ENCODE measurements around the gene NACC1. TPM values are rescaled to one million over a fixed set of nuclear protein-coding genes. Genes with fewer than 3 reads are reported as not detected.

NACC1 gene
- total RNA-seq, 1 experiment from 2014 or later, result 126 TPM

GRCh38 chr19:13101590-13102415, 16.3 kb upstream of the NACC1 start:
- DNase-seq (ENCODE audit: low spot score), result no peak
- H3K27me3 ChIP-seq (replicated peaks; ENCODE audit: insufficient read depth, low read depth, low read length, poor library complexity), result no peaks in the 10 kb centered on the region
- H3K4me1 ChIP-seq (ENCODE audit: insufficient read depth, low read length, poor library complexity, severe bottlenecking), result peaks cover 4% of the 10 kb centered on the region
- H3K9me3 ChIP-seq (ENCODE audit: low read depth, low read length, poor library complexity, severe bottlenecking), result no peaks in the 10 kb centered on the region
- no peaks in the 10 kb centered on the region for H3K36me3 ChIP-seq (ENCODE audit: insufficient read depth, low read length, poor library complexity, severe bottlenecking)
- BruUV-seq (replicated peaks), result no TSS peak
- ChIA-PET POLR2A (ENCODE audit: low non-redundant PET) (interaction anchor here (0.6 kb wide), 1 partner anchor 128 kb away, joined by 4 read pairs; no protein-coding TSS in a partner anchor), CTCF (no interaction called here)
- H3K27ac ChIP-seq (ENCODE audit: low read depth, low read length, poor library complexity, severe bottlenecking), result no peak overlapping the region
- no peak overlapping the region for H3K4me3 ChIP-seq (ENCODE audit: low read depth, low read length, poor library complexity, severe bottlenecking)
- intact Hi-C loops (cut with micrococcal nuclease; ENCODE audit: unreplicated experiment), result no loop called here
- TF ChIP-seq CTCF (conservative IDR thresholded peaks at IDR 0.05; ENCODE audit: low read depth, low read length) (no peak), EZH2 (IDR thresholded peaks at IDR 0.05; ENCODE audit: borderline replicate concordance, low read depth, low read length, poor library complexity, severe bottlenecking) (no peak)

- TF ChIP-seq CTCF (conservative IDR thresholded peaks at IDR 0.05; ENCODE audit: low read depth, low read length), result no peak
- no peak for TF ChIP-seq EZH2 (IDR thresholded peaks at IDR 0.05; ENCODE audit: borderline replicate concordance, low read depth, low read length, poor library complexity, severe bottlenecking)
- ChIA-PET CTCF (no interaction called here), POLR2A (ENCODE audit: low non-redundant PET) (no interaction called here)
- no peak for DNase-seq (ENCODE audit: low spot score)
- Histone ChIP-seq H3K9me3 (ENCODE audit: low read depth, low read length, poor library complexity, severe bottlenecking) (no peaks in the 10 kb centered on the region), H3K27ac (ENCODE audit: low read depth, low read length, poor library complexity, severe bottlenecking) (no peak overlapping the region), H3K27me3 (replicated peaks; ENCODE audit: insufficient read depth, low read depth, low read length, poor library complexity) (no peaks in the 10 kb centered on the region), H3K36me3 (ENCODE audit: insufficient read depth, low read length, poor library complexity, severe bottlenecking) (peaks cover 2% of the 10 kb centered on the region), H3K4me1 (ENCODE audit: insufficient read depth, low read length, poor library complexity, severe bottlenecking) (peaks cover 4% of the 10 kb centered on the region), H3K4me3 (ENCODE audit: low read depth, low read length, poor library complexity, severe bottlenecking) (no peak overlapping the region)
- intact Hi-C loops (cut with micrococcal nuclease; ENCODE audit: unreplicated experiment), result no loop called here
- BruUV-seq (replicated peaks), result no TSS peak
Measured at GRCh38 chr19:13102416-13102665, 15.7 kb upstream of the NACC1 start.

GRCh38 chr19:13102666-13103580, 15.1 kb upstream of the NACC1 start, which contains the start of gene LYL1:
TSS of gene LYL1 (minus strand) at chr19:13102858. CDS start at chr19:13101171, 1,687 bp downstream.
- H3K36me3 ChIP-seq (ENCODE audit: insufficient read depth, low read length, poor library complexity, severe bottlenecking), result peaks cover 5% of the 10 kb centered on the region
- CTCF ChIA-PET, result no interaction called here
- H3K27ac ChIP-seq (ENCODE audit: low read depth, low read length, poor library complexity, severe bottlenecking), result no peak within 1 kb of the TSS
- DNase-seq (ENCODE audit: low spot score), result no peak
- no TSS peak for BruUV-seq (replicated peaks)
- no peaks in the 10 kb centered on the region for H3K9me3 ChIP-seq (ENCODE audit: low read depth, low read length, poor library complexity, severe bottlenecking)
- no peak for TF ChIP-seq EZH2 (IDR thresholded peaks at IDR 0.05; ENCODE audit: borderline replicate concordance, low read depth, low read length, poor library complexity, severe bottlenecking)
- no peak for TF ChIP-seq CTCF (conservative IDR thresholded peaks at IDR 0.05; ENCODE audit: low read depth, low read length)
- no peaks in the 10 kb centered on the region for H3K27me3 ChIP-seq (replicated peaks; ENCODE audit: insufficient read depth, low read depth, low read length, poor library complexity)
- peaks cover 4% of the 10 kb centered on the region for H3K4me1 ChIP-seq (ENCODE audit: insufficient read depth, low read length, poor library complexity, severe bottlenecking)
- POLR2A ChIA-PET (ENCODE audit: low non-redundant PET), result no interaction called here
- no peak within 1 kb of the TSS for H3K4me3 ChIP-seq (ENCODE audit: low read depth, low read length, poor library complexity, severe bottlenecking)
- intact Hi-C loops (cut with micrococcal nuclease; ENCODE audit: unreplicated experiment), result no loop called here

Measured in A673 (cell line).